GM18951 (cell line): ENCODE data around the gene RFFL.
A peak's percentile ranks its signal among the peaks of the same experiment; 100 is the strongest.

ENCODE experiments used
- POLR2A ChIP-seq: IDR thresholded peaks from 4 replicates; pipeline ENCODE4 v1.6.1; 2011; ENCODE audit warnings: mild to moderate bottlenecking; ENCODE audit not compliant: insufficient read length, insufficient read depth; ENCODE audit errors: extremely low read depth
- in situ Hi-C: fragments of 300-500 bp; cut with MboI; formaldehyde crosslinking; loops from one replicate; pipeline ENCODE4 v1.12.0; 2022; ENCODE audit warnings: low sequenced_read_pairs, mixed read lengths, inconsistent platforms; ENCODE audit not compliant: unreplicated experiment

RFFL gene

GRCh38 chr17:34979650-34980352 lies 83.7 kb downstream of the RFFL start:
- in situ Hi-C loops, result no loop called here
- no peak for TF ChIP-seq POLR2A

- TF ChIP-seq POLR2A, result no peak
- in situ Hi-C loops, result no loop called here
Observed at GRCh38 chr17:34979153-34979552, 84.4 kb downstream of the RFFL start.

- in situ Hi-C loops, result no loop called here
Observed at GRCh38 chr17:34974794-34975785, 88.4 kb downstream of the RFFL start.

GRCh38 chr17:34974179-34974578 lies 89.3 kb downstream of the RFFL start:
- TF ChIP-seq POLR2A, result no peak
- in situ Hi-C loops, result no loop called here

More at GRCh38 chr17:34974794-34975785, 88.4 kb downstream of the RFFL start:
- TF ChIP-seq POLR2A, result no peak

- peak; percentile 80 for TF ChIP-seq POLR2A
- in situ Hi-C loops, result no loop called here
Observed at GRCh38 chr17:34961093-34961911, 102.2 kb downstream of the RFFL start, which contains the start of the genes CCT6B and ZNF830. Gene CCT6B (minus strand): TSS chr17:34961460. CDS start chr17:34961393, 67 bp downstream. Gene ZNF830 (plus strand): TSS chr17:34961540. CDS start chr17:34961567, 27 bp downstream.

- TF ChIP-seq POLR2A, result no peak
- in situ Hi-C loops, result no loop called here
Observed at GRCh38 chr17:34958438-34958837, 105.1 kb downstream of the RFFL start.
